GM10266 (cell line): Measurements from ENCODE around the gene PDS5B.

ENCODE experiments used
- DNase-seq: peaks from one replicate; pipeline ENCODE4 v3.0.0; 2012; ENCODE audit errors: extremely low spot score
- CTCF ChIP-seq: IDR thresholded peaks from 2 replicates; pipeline ENCODE4 v1.5.1; 2012; ENCODE audit warnings: mild to moderate bottlenecking, low read depth; ENCODE audit not compliant: control insufficient read depth, insufficient read depth; ENCODE audit errors: missing control alignments

The PDS5B gene

GRCh38 chr13:32811297-32811800 is 225.1 kb downstream of the PDS5B start:
- DNase-seq: peak; percentile 62

GRCh38 chr13:32821149-32821688 is 235.0 kb downstream of the PDS5B start:
- no peak for DNase-seq
- TF ChIP-seq CTCF: no peak

More at GRCh38 chr13:32811297-32811800, 225.1 kb downstream of the PDS5B start:
- TF ChIP-seq CTCF: no peak

GRCh38 chr13:32822771-32823170 is 236.5 kb downstream of the PDS5B start:
- TF ChIP-seq CTCF: no peak
- DNase-seq: no peak

GRCh38 chr13:32823597-32823996 is 237.3 kb downstream of the PDS5B start:
- TF ChIP-seq CTCF: no peak
- DNase-seq: no peak

GRCh38 chr13:32824061-32824460 is 237.8 kb downstream of the PDS5B start:
- DNase-seq: no peak
- TF ChIP-seq CTCF: no peak

GRCh38 chr13:32824675-32825074 is 238.4 kb downstream of the PDS5B start:
- no peak for DNase-seq
- TF ChIP-seq CTCF: no peak

GRCh38 chr13:32825481-32825880 is 239.2 kb downstream of the PDS5B start:
- no peak for TF ChIP-seq CTCF
- no peak for DNase-seq
